GM19438 (cell line): ENCODE results near the gene EXOC4.
"Not testable (repeated sequence)": the region's sequence is repeated elsewhere in the genome, so short reads cannot be mapped to it uniquely, and the experiment has no call there.

Experiments used
- ATAC-seq: cut with Tn5 transposase; IDR thresholded peaks from one replicate; pipeline ENCODE4 v1.9.1; 2021; ENCODE audit warnings: low read depth; ENCODE audit not compliant: unreplicated experiment

EXOC4 gene

DNA sequence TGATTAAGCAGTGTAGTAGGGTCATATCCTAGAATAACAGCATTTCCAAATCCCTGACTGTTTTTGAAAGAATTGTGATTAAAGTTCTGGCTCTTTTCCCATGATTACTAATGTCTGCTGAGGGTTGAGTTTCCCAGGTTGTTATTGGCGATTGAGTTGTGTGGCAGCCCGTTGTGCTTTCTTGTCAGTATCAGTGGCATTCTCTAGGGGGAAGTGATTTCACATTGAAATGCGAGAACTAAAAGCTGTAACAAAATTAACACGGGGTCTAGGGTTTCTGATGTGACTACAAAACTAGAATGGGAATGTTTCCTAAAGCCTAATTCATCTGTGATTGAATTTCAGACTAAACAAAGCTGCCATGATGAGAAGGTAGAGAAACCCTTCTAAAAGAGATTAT, 349.4 kb downstream of the EXOC4 start:
- ATAC-seq: no peak

GRCh38 chr7:133606991-133607390, 354.1 kb downstream of the EXOC4 start:
- no peak for ATAC-seq

- ATAC-seq: no peak
Measured at GRCh38 chr7:133609806-133610205, 356.9 kb downstream of the EXOC4 start.

DNA sequence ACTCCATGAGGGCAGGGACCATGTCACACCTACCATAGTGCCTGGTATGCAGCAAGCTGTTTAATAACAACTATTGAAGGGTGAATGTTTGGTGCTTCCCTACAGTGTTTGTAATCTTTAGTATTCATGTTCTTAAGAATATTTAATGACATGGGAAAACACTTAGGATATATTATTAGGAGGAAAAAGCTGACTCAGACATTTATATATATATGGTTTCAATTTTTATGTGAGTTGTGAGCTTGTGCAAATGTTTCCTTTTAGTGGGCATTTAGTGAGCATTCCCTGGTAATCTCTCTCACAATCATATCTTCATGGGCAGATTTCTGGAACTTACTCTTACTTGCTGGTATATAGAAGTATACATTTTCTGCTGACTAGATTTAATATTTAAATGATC, 359.1 kb downstream of the EXOC4 start:
- no peak for ATAC-seq

GRCh38 chr7:133613250-133613790, 360.4 kb downstream of the EXOC4 start:
- no peak for ATAC-seq

- ATAC-seq: no peak
Measured at GRCh38 chr7:133614251-133614650, 361.4 kb downstream of the EXOC4 start.

DNA sequence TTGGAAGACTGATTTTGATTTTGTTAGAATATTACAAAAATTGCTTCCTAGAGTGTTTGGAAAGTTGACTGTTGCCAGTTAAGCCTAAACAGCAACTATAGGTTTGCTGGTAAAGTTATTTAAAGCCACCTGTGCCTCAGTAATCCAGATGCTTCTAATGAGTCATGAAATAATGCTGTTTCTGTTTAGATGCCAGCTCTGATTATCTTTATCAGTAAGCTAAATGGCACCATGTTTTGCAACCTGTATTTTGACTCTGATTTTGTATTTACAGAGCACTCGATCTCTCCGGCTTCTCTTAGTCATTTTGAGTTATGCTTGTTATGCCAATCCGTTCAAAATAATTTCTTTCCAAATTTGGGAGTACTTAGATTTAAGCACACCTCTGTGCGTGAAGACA, 366.1 kb downstream of the EXOC4 start:
- no peak for ATAC-seq

- no peak for ATAC-seq
Measured at GRCh38 chr7:133619491-133619890, 366.6 kb downstream of the EXOC4 start.

- no peak for ATAC-seq
Measured at GRCh38 chr7:133623721-133624120, 370.8 kb downstream of the EXOC4 start.

DNA sequence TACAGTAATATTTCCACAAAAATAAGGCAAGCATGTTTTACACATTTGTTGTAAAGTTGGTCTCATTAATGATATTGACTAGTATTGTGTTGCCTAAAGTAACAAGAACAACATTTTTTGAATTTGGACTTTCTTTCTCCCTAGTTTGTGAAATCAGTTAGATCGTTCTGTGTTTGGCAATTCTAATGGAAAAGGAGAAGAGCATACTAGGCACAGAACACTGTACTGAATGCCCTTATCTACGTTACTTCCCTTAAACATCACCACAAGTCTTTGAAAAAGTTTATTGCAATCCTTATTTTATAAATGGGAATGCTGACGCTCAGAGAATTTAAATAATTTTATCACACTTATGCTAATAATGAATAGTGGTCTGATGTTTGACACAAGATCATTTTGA, 372.2 kb downstream of the EXOC4 start:
- ATAC-seq: no peak

DNA sequence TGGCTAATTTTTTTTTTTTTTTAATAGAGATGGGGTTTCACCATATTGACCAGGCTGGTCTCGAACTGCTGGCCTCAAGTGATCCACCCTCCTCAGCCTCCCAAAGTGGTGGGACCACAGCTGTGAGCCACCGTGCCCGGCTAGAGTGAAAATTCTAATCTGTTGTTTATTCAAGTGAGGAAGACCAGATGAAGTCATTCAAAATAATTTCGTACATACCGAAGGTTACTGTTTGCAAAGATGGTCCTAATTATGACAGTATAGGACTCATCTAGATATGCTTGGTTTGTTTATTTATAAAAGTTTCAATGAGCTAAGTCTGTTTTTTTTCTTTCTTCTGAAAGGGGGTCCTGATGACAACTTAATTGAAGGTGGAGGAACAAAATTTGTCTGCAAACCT, 376.8 kb downstream of the EXOC4 start:
- no peak for ATAC-seq

- no peak for ATAC-seq
Measured at GRCh38 chr7:133633055-133633454, 380.2 kb downstream of the EXOC4 start.

GRCh38 chr7:133635541-133635940, 382.7 kb downstream of the EXOC4 start:
- ATAC-seq: no peak

DNA sequence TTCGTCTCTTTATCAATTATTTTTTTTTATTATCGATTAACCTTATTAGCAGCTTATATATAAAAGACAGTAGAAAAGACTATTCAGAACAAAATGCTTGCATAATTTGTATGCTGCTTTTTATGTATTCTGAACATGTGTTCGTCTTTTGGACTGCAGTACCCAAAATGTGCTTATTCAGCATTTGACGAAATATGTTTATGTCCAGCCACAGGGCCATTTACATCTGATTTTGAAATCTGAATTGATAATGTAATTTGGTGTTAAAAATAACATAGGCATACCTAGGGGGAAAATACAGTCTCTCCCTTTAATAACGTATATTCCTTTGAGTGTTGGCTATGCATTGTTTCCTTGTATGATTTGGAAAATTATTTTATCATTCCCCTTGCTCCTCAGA, 386.0 kb downstream of the EXOC4 start:
- ATAC-seq: no peak

- no peak for ATAC-seq
Measured at GRCh38 chr7:133641436-133641835, 388.6 kb downstream of the EXOC4 start.

GRCh38 chr7:133642907-133643306, 390.0 kb downstream of the EXOC4 start:
- ATAC-seq: no peak

DNA sequence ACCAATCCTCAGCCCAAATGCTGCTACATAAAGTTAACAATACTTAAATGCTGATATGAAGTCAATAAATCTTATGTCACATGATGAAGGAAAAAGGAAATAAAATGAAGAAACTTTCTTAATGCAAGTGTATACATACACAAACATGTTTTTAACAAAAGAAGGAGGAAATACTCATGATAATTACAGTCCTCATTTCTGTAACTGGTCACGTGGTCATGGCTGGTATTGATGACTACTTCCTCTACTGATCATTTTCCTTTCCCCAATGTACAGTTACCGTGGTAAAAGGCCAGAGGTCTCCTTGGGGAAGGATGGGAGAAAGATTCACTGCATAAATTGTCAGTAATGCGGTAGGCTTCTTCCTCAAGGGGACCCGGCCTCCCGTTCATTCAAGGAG, 390.8 kb downstream of the EXOC4 start:
- not testable (repeated sequence) for ATAC-seq

- ATAC-seq: no peak
Measured at GRCh38 chr7:133645884-133646391, 393.1 kb downstream of the EXOC4 start.

DNA sequence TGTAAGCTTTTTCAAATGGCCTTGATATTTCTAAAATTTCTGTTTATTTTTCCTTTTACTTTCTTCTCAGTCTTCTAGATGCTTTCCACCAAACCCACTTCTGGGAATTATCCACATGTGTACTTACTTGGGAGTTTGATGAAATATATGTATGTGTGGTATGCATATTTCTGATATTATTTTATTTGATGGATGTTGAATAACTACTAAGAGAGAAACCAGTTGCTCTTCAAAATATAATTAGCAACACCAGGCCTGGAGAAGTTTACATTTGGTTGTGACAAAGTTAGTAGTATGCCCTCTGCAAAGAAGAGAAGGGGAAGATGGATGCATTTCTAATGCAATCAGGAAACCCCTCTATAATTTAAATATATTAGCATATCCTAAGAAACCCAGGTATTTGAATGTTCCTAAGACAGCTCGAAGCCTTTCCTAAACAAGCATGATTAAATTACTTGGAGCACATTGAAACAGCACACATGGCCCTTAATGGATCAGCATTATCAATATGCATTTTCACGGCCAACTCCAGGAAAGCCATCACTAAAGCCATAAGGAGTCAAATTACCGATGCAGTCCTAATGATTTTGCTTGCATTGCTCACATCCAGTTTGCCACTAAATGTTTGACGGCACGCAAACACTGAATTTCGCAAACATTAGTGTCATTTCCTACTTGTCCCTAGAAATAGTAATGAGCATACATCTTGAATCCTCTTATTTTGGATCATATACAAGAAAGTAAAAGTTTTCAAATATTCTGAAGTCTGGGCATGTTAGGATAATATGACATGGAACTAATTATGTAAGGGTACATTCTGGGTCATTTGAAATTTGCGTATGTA, 393.8 kb downstream of the EXOC4 start:
- ATAC-seq: no peak

- ATAC-seq: no peak
Measured at GRCh38 chr7:133649593-133649992, 396.7 kb downstream of the EXOC4 start.

DNA sequence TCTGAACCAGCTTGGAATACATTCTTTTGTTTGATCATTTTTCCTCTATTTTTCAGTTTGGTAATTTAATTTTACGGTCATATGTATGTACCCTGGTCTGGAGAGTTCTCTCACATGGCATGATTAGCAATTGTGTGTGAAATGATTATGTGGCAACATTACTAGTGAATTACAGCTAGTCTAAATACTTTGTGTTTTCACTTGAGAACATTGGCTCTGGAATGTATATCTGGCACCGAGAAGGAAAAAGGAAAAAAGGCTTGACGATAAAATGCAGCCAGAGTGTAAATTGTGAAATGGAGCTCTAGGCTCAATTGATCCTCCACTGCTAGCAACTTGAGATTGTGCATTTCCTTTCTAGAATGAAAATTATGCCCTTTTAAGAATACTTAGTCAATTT, 397.2 kb downstream of the EXOC4 start:
- no peak for ATAC-seq
